Measurements from ENCODE around the gene CA12.
"Not testable (repeated sequence)": the region's sequence is repeated elsewhere in the genome, so short reads cannot be mapped to it uniquely, and the experiment has no call there.

The CA12 gene

DNA sequence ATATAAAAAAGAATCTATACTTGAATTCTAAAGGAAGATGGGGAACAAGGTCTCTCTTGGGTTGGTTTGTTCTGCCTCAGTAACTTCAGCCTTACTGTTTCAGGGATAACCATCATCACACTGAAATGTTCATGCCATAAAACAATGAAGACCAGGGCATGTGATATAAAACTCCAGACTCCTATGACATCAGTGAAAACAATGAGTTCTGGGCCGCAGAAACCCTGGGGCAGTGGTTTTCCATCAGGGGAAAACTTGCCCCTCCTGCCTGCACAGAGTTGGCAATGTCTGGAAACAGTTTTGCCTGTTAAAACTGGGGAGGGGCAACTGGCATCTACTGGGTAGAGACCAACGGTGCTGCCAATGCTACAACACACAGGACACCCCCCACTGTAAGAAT is 46.8 kb downstream of the CA12 start:
- DNase-seq, result no peak

DNA sequence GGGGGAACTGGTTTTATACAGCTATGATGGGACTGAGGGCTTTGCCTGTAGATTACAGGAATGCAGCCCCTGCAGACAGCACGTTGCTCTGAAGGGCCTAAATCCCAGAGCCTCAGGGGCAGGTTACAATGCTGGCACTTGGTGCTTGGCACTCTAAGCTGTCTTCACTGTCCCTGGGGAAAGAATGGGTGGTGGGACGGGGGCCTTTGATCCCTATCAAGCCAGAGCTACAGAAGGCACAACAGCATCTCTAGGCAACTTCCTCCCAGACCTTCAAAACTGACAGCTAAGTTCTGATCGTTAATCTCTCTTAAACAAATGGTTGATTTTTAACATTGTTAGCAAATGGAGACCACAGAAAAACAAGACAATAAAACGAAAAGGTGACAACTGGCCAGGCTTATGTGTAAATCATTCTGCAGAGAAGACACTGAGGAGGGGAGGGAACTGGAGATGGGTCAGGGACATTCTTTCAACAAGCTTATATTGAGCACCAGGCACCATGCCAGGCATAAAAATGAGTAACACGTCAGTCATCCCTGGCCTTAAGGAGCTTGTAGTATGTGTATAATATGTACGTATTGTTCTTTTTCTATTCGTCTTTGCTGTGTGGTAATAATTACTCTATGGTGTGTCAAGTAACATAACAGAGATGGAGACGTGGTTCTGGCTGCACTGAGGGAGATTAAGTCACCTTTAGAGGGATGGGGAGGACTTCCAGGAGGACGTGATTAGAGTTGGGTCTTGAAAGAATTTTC is 49.1 kb downstream of the CA12 start:
- DNase-seq, result peak in 2 of 3 donors; percentile 12 to 36

DNA sequence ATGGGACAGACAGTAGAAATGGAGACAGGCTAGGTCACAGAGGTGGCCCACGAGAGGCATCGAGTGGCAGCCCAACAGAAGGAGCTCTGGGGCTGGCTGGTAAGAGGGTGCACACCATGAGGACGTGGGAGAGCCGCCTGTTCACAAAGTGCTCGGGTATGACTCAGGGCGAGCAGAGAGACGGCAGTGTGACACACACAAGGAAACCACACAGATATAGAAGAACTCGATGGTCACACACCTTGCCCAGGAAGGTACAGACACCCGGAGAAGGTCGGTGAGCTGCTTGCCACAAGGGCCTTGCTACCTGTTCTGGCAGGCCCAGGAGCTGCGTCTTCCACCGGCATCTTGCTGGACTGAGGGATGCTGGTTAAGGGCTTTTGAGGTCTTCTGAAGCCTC is 50.2 kb downstream of the CA12 start:
- no peak for DNase-seq

DNA sequence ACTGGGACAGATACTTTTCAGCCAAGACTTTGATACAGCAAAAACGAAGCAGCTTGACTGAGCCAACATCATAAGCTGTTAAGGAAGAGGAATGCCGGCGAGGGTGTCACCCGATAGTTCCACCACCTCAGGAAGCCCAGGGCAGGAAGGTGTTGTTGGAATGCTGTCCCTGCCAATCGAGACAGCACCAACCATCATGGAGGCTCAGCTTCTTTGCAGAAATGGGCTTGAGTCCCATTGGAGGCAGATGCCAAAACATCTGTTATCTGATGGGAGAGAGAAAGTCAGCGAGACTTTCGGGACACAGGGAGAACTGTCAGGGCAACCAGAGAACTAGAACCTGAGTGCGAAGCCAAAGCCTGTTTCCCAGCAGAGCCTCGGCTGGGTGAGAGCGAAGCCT is 50.7 kb downstream of the CA12 start:
- no peak for DNase-seq

DNA sequence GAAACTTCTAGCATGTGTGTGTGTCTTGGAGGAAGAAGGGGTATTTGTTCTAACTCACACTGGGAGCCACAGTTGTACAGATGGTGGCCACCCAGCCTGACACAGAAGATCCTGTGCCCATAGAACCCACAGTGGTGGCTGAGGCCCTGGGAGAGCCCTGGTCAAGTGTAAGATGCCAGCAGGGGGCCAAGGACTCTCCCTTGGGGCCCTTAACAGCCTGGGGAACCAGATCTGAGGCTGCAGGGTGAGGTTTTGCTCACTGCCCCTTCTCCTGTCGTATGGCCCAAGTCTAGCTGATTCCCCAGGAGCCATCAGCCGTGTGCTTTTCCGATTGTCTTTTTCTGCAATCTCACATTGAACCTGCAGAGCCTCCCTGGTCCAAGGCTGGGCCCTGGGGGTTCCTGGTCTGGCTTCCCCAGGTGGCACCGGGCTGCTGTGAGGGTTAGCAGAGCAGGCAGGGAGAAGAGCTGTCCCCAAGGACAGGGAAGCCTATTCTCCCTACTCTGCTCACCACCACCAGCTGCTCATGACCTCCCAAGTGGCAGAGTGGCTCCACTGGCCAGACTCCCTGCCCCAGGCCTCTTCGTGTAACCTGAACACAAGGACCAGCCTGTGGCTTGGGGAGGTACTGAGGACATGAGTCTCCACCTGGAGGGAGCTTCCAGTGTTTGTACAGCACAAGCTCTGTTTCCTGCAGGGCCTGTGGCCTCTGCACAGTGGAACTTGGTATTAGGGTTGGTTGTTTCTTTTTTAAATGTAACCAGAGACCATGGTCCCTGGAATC is 51.9 kb downstream of the CA12 start:
- DNase-seq, result no peak

DNA sequence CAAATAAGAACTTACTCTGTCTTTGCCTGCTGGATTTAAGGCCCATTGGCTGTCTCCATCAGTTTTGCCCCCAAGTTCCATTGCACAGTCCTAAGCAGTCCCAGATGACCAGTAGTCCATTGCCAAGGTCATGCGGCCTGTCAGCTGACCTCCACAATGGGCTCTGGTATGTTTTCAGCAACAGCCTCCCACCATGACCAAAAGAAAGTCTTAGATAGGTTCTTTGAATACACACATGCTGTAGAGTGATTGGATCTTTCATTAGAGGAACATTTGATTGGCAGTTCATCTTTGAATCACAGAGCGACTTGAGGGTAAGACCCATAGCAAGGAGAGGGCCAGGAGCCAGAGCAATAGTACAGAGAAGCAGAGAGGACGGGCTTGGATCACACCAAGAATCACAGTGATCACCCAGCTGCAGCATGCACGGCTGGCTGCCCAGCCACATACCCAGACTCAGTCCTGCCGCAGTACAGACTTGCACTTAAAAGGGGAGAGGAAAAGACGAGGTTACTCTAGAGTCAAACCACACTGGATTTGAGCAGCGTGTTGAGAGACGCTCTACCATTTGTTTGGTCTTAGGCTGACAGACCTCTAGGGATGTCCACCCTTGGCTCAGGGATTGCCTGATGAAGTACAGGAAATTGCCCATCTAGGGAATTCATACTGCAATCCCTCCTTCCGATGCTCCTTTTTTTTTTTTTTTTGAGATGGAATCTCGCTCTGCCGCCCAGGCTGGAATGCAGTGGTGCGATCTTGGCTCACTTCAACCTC is 53.8 kb downstream of the CA12 start:
- DNase-seq, result no peak

DNA sequence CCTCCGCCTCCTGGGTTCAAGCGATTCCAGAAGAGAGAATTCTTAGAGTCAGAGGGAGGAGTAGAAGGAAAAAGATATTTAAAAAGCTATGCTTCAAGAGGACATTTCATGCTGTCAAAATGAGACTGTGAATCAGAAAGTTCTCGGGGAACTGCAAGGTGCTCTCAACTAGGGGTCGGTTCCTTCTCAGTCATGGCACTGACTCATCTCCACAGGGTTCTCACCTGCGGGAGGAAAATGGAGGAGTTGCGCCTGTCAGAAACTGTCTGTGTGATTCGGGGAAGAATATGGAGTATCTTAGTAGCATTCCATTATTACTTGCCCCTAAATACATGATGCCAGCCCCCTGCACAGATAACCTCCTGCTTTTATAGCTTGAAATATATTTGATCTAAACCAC is 56.9 kb downstream of the CA12 start:
- no peak for DNase-seq

DNA sequence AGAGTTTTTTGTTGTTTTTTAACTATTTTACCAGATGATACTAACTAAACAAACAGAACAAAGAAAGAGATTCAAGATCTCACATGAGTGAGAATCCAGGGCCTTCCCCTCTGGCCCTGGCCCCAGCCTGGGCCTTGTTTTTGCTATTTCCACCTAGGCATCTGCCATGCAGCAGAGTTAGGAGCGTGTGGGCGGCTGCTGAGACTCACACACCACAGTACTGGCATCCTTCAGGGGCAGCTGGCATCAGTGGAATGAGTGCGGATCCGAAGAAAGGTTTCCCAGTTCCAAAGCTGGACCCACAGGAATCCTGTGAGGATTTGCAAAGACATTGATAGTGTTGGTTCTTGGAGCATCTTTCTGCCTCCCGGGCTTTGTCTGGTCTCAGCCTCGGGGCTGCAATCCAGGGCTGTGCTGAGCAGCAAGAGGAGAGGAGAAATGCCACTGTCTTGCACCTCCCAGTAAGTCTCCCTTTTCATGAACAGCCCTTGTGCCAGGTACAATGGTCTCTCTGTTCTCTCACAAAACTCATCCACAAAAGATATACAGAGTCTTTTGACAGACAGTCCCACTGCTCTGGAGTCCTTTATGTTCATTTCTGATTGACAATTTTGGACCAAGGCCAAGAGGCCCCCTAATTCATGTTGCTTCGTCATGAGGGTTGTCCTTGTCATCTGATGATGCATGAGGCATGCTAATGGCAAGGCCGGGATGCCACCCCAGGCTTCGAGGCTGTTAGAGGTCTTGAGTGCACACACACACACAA is 57.7 kb downstream of the CA12 start:
- DNase-seq, result peak in 1 of 3 donors; percentile 15

DNA sequence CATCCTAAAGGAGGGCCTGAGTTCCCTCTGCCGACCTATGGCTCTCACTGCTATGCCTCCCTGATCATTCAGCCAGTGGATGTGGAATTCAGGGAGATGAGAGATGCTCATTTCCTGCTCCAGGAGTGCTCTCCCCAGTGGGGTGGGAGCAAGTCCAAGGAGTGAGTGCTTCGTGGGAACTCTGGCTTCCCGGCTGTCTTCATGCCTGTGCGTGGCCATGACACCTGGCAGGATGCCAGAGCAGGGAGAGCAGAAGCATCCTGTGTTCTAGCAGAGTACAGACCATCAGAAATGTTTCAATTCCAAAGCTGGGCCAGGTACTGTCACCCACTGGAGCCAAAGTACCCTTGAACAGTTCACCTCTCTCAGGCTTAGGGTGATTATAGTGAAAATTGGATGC is 59.1 kb downstream of the CA12 start:
- DNase-seq, result no peak

DNA sequence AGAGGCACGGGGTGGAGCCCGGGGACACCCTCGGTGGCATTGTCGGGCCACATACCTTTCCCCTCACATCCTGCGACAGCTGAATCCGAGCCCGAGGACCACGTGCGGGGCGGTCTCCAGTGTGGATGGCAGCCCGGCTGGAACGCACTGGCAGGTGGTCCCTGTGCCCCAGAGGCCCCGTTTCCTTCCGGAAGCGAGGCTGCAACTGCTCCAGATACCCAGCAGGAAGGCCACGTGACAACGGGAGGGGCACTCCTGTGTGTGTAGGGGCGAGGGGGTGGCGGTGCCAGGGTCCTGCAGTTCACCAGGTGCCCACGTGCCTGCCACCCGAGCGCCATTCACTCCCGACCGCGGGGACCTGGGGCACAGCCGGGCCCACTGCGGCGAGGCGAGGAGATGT is 60.2 kb downstream of the CA12 start:
- no peak for DNase-seq

DNA sequence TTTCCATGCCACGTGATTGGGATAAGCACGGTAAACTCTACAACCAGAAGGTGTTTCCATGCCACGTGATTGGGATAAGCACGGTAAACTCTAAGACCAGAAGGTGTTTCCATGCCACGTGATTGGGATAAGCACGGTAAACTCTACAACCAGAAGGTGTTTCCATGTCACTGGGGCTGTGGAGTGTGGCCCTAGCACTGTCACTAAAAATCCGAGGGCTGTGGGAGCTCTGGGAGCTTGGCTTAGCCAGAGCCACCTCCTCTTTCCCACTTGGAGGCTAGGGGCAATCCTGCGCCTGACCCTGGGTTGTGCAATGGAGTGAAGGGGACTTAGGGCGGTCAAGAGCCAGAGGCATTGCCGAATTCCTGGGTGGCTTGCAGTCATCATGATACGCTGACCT is 60.7 kb downstream of the CA12 start:
- not testable (repeated sequence) for DNase-seq

DNA sequence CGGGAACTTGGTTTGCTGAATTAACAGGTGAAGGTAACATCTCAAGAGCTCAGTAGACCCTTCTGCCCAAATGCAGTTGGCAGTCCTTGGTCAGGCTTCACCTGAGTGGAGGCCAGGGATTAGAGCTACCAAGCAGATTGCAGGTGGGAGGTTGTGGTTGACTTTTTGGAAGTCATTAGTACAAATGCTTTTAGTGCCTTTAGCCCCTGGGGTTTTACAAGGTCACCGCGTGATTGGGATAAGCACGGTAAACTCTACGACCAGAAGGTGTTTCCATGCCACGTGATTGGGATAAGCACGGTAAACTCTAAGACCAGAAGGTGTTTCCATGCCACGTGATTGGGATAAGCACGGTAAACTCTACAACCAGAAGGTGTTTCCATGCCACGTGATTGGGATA is 61.2 kb downstream of the CA12 start:
- DNase-seq, result not testable (repeated sequence)

DNA sequence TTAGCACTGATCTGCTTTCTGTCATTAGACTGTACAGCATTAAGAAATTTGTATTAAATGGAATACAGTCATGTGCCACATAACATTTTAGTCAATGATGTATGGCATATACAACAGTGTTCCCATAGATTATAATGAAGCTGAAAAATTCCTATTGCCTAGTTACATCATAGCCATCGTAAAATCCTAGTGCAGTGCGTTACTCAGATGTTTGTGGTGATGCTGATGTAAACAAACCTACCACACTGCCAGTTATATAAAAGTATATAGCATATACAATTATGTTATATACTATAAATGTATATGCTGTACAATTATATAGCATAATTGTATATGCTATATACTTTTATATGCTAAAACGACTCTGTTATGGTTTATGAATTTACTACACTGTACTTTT is 62.6 kb downstream of the CA12 start:
- DNase-seq, result no peak

DNA sequence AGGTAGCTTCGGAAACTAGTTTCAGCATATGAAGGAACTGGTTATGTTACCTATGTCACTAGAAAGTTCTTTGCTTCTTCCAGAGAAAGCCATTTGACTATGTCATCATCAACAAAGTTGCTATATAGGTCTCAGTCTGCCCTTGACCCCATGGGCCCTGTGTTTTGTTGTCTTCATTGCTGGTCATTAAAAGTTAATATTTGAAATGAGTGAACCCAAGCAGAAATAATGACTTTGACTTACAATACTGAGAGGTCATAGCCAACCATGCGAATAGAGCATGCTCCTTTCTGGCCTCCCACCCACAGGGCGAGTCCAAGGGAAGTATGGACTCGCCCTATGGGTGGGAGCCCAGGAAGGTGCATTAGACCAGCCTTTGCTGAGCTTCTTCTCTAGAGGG is 63.3 kb downstream of the CA12 start:
- DNase-seq, result peak in 1 of 3 donors; percentile 10

DNA sequence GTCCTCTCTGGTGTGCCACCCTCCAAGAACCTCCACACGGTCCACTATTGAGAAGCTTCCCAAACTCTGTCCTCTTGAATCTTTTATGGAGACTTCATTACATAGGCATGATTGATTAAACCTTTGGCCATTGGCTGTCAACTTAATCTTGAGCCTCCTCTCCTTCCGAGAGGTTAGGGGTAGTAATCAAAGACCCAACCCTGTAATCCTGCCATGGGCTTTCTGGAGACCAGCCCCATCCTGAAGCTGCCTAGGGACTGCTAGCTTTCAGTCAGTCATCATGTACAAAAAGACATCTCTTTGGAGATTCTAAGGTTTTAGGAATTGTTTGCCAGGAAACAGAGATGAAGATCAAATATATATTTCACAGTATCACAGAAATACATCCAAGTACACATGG is 67.2 kb downstream of the CA12 start:
- DNase-seq, result no peak

DNA sequence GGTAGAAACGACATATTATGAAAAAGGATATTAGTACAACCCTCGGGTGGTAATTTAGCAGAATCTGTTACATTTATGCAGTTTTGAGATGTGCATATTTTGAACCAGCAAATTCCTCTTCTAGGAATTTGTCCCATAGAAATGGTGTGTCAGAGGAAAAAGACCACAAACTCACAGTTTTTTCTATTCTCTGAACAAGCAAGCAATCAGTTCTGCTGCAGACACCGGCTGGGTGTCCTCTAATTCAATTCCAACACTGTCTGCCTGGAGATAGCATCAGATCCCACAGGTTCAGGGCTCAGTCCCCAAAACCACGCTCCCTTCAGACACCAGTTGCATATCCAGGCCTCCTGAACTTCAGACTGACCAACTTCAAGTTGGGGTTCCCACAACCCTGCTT is 67.8 kb downstream of the CA12 start:
- no peak for DNase-seq

DNA sequence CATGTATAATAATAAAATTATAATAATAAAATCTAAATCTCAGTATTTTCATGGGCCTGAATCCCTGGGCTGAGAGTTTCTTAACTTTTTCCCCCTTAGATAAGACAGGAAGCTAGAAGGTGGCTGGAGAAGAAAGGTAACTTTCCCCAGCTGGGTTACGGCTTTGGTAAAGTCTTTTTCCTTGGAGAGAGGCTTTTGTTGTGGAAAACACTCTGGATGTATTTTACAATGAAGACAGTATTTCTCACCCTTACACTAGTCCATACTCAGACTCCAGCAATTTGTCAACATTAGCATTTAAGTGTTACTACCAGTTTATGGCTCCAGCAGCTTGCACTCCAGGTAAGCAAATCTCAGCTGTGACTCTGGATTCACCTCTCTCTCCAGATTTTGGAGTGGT is 69.4 kb downstream of the CA12 start:
- no peak for DNase-seq

DNA sequence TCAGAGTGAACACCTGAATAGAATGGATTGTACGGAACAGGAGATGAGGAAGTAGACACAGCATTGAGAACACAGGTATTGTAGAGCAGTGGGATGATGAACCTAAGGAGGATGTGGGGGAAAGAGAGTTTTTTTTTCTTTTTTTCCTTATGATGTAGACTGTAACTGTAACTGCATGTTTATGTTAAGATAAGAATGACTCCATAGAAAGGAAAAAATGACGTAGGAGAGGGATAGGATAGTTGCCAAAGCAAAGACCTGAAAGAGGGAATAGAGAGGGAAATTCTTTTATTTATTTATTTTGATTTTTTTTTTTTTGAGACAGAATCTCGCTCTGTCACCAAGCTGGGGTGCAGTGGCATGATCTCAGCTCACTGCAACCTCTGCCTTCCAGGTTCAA is 71.0 kb downstream of the CA12 start:
- no peak for DNase-seq

DNA sequence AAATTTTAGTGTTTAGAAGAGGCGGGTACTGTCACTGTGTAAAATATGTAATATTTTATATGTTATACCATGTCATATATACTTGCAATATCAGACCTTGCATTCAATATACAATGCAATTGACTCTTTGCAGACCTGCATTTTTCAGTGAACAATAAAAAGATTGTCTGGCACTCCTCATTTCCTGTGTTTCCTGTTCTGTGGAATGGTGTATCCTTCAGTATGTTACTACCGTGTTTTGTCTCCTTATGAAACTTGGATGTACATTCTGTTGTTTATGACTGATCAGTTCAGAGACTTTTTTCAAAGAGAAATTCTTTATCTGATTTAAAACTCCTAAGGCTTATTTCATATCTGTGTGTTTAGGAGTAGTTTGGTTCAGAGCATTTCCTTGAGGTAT is 72.7 kb downstream of the CA12 start:
- DNase-seq, result no peak

DNA sequence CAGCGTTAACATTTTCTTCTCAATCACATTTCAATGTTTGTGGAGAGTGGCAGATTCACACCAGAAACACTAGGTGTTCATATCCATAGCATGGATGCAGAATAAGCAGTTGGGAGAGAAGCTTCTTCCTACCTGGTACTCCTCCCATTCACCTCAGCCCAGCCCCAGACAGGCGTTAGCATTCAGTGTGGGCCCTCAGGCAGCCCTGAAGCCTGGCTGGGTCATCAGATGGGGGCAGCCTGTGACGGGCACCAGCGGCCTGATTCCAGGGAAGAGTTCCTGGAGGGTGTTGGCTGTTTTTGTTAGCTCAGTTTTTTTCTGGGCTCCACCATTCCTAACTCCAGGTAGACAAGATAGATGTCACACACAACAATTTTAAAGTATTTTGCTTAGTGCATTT is 73.2 kb downstream of the CA12 start:
- DNase-seq, result no peak

DNA sequence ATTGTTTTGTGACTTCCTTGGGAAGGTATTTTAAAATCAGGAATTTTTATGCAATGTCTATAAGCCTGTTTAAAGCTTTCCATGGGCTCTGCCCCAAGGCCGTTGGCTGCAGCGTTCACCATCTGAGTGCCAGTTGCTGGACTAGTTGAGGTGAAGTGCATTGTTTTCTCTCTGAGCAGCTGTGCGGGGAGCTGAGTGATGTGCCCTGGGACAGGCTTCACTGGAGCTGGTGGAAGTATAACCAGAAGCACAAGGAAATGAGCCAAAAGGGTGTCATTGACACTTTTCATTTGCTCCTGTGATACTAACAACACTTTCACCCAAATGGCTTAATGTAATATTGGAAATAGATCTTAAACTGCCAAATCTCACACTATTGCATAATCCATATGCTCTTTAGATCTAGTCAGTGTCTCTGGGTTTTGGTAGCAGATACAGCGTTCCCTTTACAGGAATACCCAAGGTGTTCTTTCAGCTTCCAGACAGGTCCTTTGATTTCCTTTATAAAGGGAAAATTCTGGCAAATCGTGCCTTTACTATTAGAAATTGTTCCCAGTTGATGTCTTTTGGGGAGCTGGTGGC is 75.1 kb downstream of the CA12 start:
- DNase-seq, result no peak

DNA sequence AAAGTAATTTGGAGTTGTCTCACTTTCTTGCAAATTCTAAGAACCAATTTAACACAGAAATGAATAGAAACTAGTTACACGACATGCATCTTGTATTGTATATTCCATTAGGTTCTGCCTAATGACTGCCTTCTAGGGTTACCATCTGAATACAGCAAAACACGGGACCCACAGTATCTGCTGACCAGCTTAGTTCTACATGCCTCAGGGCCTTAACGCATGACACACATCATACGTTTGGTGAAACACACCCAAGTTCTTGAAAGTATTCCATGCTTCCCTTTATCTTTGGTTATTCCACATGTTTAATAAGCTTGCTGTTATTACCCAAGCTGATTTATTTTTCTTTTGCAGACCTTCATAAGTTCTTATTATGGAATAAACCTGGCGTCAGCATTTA is 76.4 kb downstream of the CA12 start:
- no peak for DNase-seq

DNA sequence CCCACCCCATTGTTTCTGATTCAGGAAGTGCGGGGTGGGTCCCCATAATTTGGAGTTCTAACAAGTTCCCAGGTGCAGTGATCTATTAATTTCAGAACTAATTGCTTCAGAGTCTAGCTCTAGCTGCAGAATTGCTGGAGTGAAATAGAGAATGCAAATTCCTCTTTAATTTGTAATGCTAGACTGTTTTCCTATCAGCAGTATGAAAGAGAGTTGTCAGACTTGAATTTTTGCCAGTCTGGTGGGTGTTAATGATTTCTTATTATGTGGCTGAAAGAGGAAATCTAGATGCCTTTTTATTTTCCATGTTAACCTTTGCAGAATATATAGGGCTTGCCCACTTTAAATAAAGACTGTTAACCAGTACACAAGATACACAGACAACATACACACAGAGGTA is 80.6 kb downstream of the CA12 start:
- DNase-seq, result no peak
